ENCODE results near the gene GIPC3. TPM values are rescaled to one million over a fixed set of nuclear protein-coding genes. Genes with fewer than 3 reads are reported as not detected.

Gene GIPC3
- total and polyA plus RNA-seq, 2 experiments from 2014 or later: 0.48 to 0.59 TPM

- Histone ChIP-seq H3K4me3 (no peak overlapping the region), H3K9me2 (ENCODE audit: insufficient read depth) (no peaks in the 10 kb centered on the region), H3K79me2 (replicated peaks; ENCODE audit: insufficient read depth) (no peaks in the 10 kb centered on the region), H3F3A (replicated peaks; ENCODE audit: low read depth) (peaks cover 5% of the 10 kb centered on the region), H3K36me3 (ENCODE audit: insufficient read depth) (no peaks in the 10 kb centered on the region), H3K4me2 (no peak overlapping the region), H3K4me1 (ENCODE audit: insufficient read depth) (peaks cover 9% of the 10 kb centered on the region), H3K27ac (ENCODE audit: low read depth) (no peak overlapping the region), H3K27me3 (ENCODE audit: insufficient read depth) (no peaks in the 10 kb centered on the region), H4K20me1 (replicated peaks; ENCODE audit: insufficient read depth) (peaks cover 6% of the 10 kb centered on the region), H2AFZ (no peak overlapping the region)
- no peak for ATAC-seq
- no peak for TF ChIP-seq NANOG (IDR thresholded peaks at IDR 0.05; ENCODE audit: borderline replicate concordance)
- TF ChIP-seq EZH2 (IDR thresholded peaks at IDR 0.05; ENCODE audit: low read depth, unreplicated experiment): no peak
- TF ChIP-seq REST (IDR thresholded peaks at IDR 0.05; ENCODE audit: unreplicated experiment): no peak
- TF ChIP-seq ZNF462 (CRISPR knock-in tag; IDR thresholded peaks at IDR 0.05): no peak
- TF ChIP-seq CREB1 (CRISPR knock-in tag; IDR thresholded peaks at IDR 0.05; ENCODE audit: low read depth): no peak
- no peak for TF ChIP-seq ETS1 (IDR thresholded peaks at IDR 0.05)
- TF ChIP-seq ZNF331 (CRISPR knock-in tag; IDR thresholded peaks at IDR 0.05; ENCODE audit: low read depth): no peak
- no peak for TF ChIP-seq EZH2phosphoT487 (IDR thresholded peaks at IDR 0.05; ENCODE audit: unreplicated experiment)
- no peak for TF ChIP-seq STAT1 (IDR thresholded peaks at IDR 0.05; ENCODE audit: unreplicated experiment)
- TF ChIP-seq JUNB (IDR thresholded peaks at IDR 0.05; ENCODE audit: unreplicated experiment): no peak
- no peak for TF ChIP-seq ZNF114 (CRISPR knock-in tag; IDR thresholded peaks at IDR 0.05)
- no peak for TF ChIP-seq CTCF (conservative IDR thresholded peaks at IDR 0.05; ENCODE audit: low read depth in 2 of 2)
- TF ChIP-seq POLR2AphosphoS5 (IDR thresholded peaks at IDR 0.05; ENCODE audit: low read depth): no peak
- H3K4me1 Mint-ChIP-seq: peaks cover 15% of the 10 kb centered on the region
- H3K27ac Mint-ChIP-seq: no peak overlapping the region
- H3K9me3 Mint-ChIP-seq: no peaks in the 10 kb centered on the region
- peaks cover 18% of the 10 kb centered on the region for H3K27me3 Mint-ChIP-seq (ENCODE audit: insufficient read depth, low read depth, poor library complexity)
- no peak overlapping the region for H3K4me3 Mint-ChIP-seq
- no peak for DNase-seq (ENCODE audit: low spot score)
- peaks cover 12% of the 10 kb centered on the region for H3K36me3 Mint-ChIP-seq (ENCODE audit: low read depth)
These were observed 14.7 kb upstream of the GIPC3 start for GRCh38 chr19:3570606-3571011.
